NCI-H82 treated with DMSO at 0.1 percent for 48 hours (cell line): ENCODE measurements around the gene SBNO2.

ENCODE experiments used
- DNase-seq: peaks from one replicate; lab custom pipeline; 2025; ENCODE audit not compliant: unreplicated experiment; lab: John Stamatoyannopoulos, UW

The SBNO2 gene

DNA sequence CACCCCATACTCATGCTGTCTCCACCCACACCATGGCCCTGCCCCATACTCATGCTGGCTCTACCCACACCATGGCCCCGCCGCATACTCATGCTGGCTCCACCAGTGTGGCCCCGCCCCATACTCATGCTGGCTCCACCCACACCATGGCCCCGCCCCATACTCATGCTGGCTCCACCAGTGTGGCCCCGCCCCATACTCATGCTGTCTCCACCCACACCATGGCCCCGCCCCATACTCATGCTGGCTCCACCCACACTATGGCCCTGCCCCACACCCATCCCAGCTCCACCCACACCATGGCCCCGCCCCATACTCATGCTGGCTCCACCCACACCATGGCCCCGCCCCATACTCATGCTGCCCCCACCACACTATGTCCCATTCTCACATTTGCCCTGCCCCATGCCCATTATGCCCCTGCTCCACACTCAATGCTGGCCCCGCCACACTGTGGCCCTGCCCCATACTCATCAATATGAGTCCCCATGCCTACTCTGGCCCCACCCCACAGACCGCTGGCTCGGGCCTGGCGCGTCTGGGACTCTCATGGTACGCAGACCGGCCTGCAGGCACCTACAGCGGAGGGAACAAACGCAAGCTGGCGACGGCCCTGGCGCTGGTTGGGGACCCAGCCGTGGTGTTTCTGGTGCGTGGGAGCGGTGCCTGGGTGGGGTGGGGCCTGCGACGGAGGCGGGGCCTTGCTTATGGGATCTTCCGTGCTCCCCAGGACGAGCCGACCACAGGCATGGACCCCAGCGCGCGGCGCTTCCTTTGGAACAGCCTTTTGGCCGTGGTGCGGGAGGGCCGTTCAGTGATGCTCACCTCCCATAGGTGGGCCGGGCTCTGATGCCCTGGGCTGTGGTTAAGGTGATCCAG lies 110.8 kb downstream of the SBNO2 start:
- DNase-seq, result no peak

- DNase-seq, result no peak
These were observed 111.6 kb downstream of the SBNO2 start for GRCh38 chr19:1062387-1063029.

DNA sequence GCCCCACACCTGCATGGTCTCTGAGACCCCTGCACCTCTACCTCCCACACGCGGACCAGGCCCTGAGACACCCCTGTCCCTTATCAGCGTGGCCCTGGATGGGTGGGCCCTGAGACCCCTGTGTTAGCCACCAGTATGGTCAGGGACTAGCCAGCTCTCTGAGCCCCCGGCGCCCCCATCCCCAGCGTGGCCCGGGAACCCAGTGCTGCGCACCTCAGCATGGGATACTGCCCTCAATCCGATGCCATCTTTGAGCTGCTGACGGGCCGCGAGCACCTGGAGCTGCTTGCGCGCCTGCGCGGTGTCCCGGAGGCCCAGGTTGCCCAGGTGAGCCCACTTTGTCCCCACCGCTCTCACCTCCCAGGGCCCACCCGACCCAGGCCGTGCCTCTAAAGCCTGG lies 112.1 kb downstream of the SBNO2 start:
- DNase-seq, result no peak

DNA sequence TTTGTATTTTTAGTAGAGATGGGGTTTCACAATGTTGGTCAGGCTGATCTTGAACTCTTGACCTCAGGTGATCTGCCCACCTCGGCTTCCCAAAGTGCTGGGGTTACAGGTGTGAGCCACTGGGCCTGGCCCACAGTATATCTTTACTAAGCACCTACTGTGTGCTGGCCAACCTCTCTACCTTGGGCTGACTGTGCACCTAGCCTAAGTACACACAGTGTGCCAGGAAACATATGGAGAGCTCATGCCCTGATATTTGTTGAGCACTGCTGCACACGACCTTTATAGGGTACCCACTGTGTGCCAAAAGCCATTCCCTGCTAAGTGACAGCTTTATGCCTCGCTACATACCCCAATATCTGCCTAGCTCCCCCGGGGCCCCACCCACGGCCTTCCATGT lies 113.4 kb downstream of the SBNO2 start:
- no peak for DNase-seq

GRCh38 chr19:1058112-1058511 lies 116.0 kb downstream of the SBNO2 start:
- DNase-seq, result no peak
